HEK293 (cell line): Measurements from ENCODE around the gene FRMD8.
A peak's percentile ranks its signal among the peaks of the same experiment; 100 is the strongest.

Source experiments
- BCL11A ChIP-seq: fragments of 450-650 bp; formaldehyde crosslinking; IDR thresholded peaks from 2 replicates; pipeline ENCODE4 v1.5.1; 2016; ENCODE audit warnings: low read depth, missing biosample characterization, missing genetic modification characterization
- EGR2 ChIP-seq: fragments of 450-650 bp; formaldehyde crosslinking; IDR thresholded peaks from 2 replicates; pipeline ENCODE4 v1.5.1; 2016; ENCODE audit warnings: low read depth, missing biosample characterization, missing genetic modification characterization
- FEZF1 ChIP-seq: fragments of 450-650 bp; formaldehyde crosslinking; IDR thresholded peaks from 2 replicates; pipeline ENCODE4 v1.5.1; 2016; ENCODE audit warnings: missing biosample characterization, missing genetic modification characterization
- KLF10 ChIP-seq: fragments of 450-650 bp; IDR thresholded peaks from 2 replicates; pipeline ENCODE4 v1.5.1; 2018; ENCODE audit warnings: missing biosample characterization, mild to moderate bottlenecking, missing genetic modification characterization
- SETDB1 ChIP-seq: IDR thresholded peaks from one replicate; pipeline ENCODE4 v1.6.1; 2017; ENCODE audit warnings: mild to moderate bottlenecking, low read length, moderate library complexity, mixed read lengths; ENCODE audit not compliant: insufficient read length
- ZBTB8A ChIP-seq: fragments of 450-650 bp; formaldehyde crosslinking; IDR thresholded peaks from 2 replicates; pipeline ENCODE4 v1.5.1; 2016; ENCODE audit warnings: missing biosample characterization, missing genetic modification characterization
- ZFHX2 ChIP-seq: fragments of 450-650 bp; formaldehyde crosslinking; conservative IDR thresholded peaks from 2 replicates; pipeline ENCODE4 v1.5.1; 2016; ENCODE audit warnings: missing biosample characterization, missing genetic modification characterization
- ZFP69B ChIP-seq: fragments of 450-650 bp; formaldehyde crosslinking; IDR thresholded peaks from 2 replicates; pipeline ENCODE4 v1.5.1; 2016; ENCODE audit warnings: missing biosample characterization, missing genetic modification characterization
- ZNF10 ChIP-seq: fragments of 450-650 bp; formaldehyde crosslinking; IDR thresholded peaks from 2 replicates; pipeline ENCODE4 v1.5.1; 2017; ENCODE audit warnings: missing biosample characterization, missing genetic modification characterization
- ZNF138 ChIP-seq: fragments of 450-650 bp; formaldehyde crosslinking; IDR thresholded peaks from 2 replicates; pipeline ENCODE4 v1.5.1; 2016; ENCODE audit warnings: missing biosample characterization, missing genetic modification characterization, borderline replicate concordance
- ZNF19 ChIP-seq: fragments of 450-650 bp; formaldehyde crosslinking; IDR thresholded peaks from 2 replicates; pipeline ENCODE4; 2016; ENCODE audit warnings: missing biosample characterization, missing genetic modification characterization, low read depth
- ZNF239 ChIP-seq: fragments of 450-650 bp; formaldehyde crosslinking; IDR thresholded peaks from 2 replicates; pipeline ENCODE4 v1.5.1; 2016; ENCODE audit warnings: missing biosample characterization, missing genetic modification characterization
- ZNF335 ChIP-seq: fragments of 450-650 bp; formaldehyde crosslinking; conservative IDR thresholded peaks from 2 replicates; pipeline ENCODE4 v1.5.1; 2016; ENCODE audit warnings: missing biosample characterization, missing genetic modification characterization
- ZNF48 ChIP-seq: fragments of 450-650 bp; formaldehyde crosslinking; IDR thresholded peaks from 2 replicates; pipeline ENCODE4 v1.5.1; 2016; ENCODE audit warnings: missing biosample characterization, missing genetic modification characterization
- ZNF514 ChIP-seq: fragments of 450-650 bp; formaldehyde crosslinking; IDR thresholded peaks from 2 replicates; pipeline ENCODE4 v1.5.1; 2016; ENCODE audit warnings: missing biosample characterization, missing genetic modification characterization
- ZNF544 ChIP-seq: fragments of 450-650 bp; formaldehyde crosslinking; IDR thresholded peaks from 2 replicates; pipeline ENCODE4 v1.5.0; 2017; ENCODE audit warnings: missing biosample characterization, missing genetic modification characterization
- ZNF600 ChIP-seq: fragments of 450-650 bp; formaldehyde crosslinking; IDR thresholded peaks from 2 replicates; pipeline ENCODE4 v1.5.1; 2016; ENCODE audit warnings: missing biosample characterization, missing genetic modification characterization
- ZNF658 ChIP-seq: fragments of 450-650 bp; formaldehyde crosslinking; IDR thresholded peaks from 2 replicates; pipeline ENCODE4; 2016; ENCODE audit warnings: missing biosample characterization, missing genetic modification characterization
- ZNF677 ChIP-seq: fragments of 450-650 bp; IDR thresholded peaks from 2 replicates; pipeline ENCODE4 v1.5.0; 2018; ENCODE audit warnings: missing biosample characterization, mild to moderate bottlenecking, missing genetic modification characterization, moderate library complexity
- ZNF785 ChIP-seq: fragments of 450-650 bp; formaldehyde crosslinking; IDR thresholded peaks from 2 replicates; pipeline ENCODE4 v1.5.1; 2016; ENCODE audit warnings: missing biosample characterization, missing genetic modification characterization
- ZSCAN23 ChIP-seq: fragments of 450-650 bp; formaldehyde crosslinking; IDR thresholded peaks from 2 replicates; pipeline ENCODE4 v1.5.1; 2016; ENCODE audit warnings: missing biosample characterization, missing genetic modification characterization
- ZSCAN30 ChIP-seq: fragments of 450-650 bp; IDR thresholded peaks from 2 replicates; pipeline ENCODE4 v1.5.1; 2018; ENCODE audit warnings: missing biosample characterization, mild to moderate bottlenecking, missing genetic modification characterization, moderate library complexity
- ZXDB ChIP-seq: fragments of 450-650 bp; formaldehyde crosslinking; IDR thresholded peaks from 2 replicates; pipeline ENCODE4 v1.5.1; 2016; ENCODE audit warnings: missing biosample characterization, missing genetic modification characterization
- TF ChIP-seq, protein P1 (sequence below): fragments of 450-650 bp; formaldehyde crosslinking; IDR thresholded peaks from 2 replicates; pipeline ENCODE4 v1.5.1; 2016; ENCODE audit warnings: missing biosample characterization, missing genetic modification characterization
- TF ChIP-seq, protein P2 (sequence below): fragments of 450-650 bp; formaldehyde crosslinking; IDR thresholded peaks from 2 replicates; pipeline ENCODE4 v1.5.1; 2017; ENCODE audit warnings: missing biosample characterization, missing genetic modification characterization
- TF ChIP-seq, protein P3 (sequence below): fragments of 450-650 bp; formaldehyde crosslinking; IDR thresholded peaks from 2 replicates; pipeline ENCODE4 v1.5.1; 2016; ENCODE audit warnings: missing biosample characterization, missing genetic modification characterization, borderline replicate concordance
- TF ChIP-seq, protein P4 (sequence below): fragments of 450-650 bp; formaldehyde crosslinking; IDR thresholded peaks from 2 replicates; pipeline ENCODE4 v1.5.1; 2016; ENCODE audit warnings: missing biosample characterization, missing genetic modification characterization
- TF ChIP-seq, protein P5 (sequence below): fragments of 450-650 bp; formaldehyde crosslinking; IDR thresholded peaks from 2 replicates; pipeline ENCODE4 v1.5.1; 2017; ENCODE audit warnings: missing biosample characterization, missing genetic modification characterization
- TF ChIP-seq, protein P6 (sequence below): fragments of 450-650 bp; formaldehyde crosslinking; IDR thresholded peaks from 2 replicates; pipeline ENCODE4 v1.5.1; 2016; ENCODE audit warnings: missing biosample characterization, missing genetic modification characterization
- TF ChIP-seq, protein P7 (sequence below): fragments of 450-650 bp; formaldehyde crosslinking; IDR thresholded peaks from 2 replicates; pipeline ENCODE4; 2016; ENCODE audit warnings: missing biosample characterization, missing genetic modification characterization

The FRMD8 gene

DNA sequence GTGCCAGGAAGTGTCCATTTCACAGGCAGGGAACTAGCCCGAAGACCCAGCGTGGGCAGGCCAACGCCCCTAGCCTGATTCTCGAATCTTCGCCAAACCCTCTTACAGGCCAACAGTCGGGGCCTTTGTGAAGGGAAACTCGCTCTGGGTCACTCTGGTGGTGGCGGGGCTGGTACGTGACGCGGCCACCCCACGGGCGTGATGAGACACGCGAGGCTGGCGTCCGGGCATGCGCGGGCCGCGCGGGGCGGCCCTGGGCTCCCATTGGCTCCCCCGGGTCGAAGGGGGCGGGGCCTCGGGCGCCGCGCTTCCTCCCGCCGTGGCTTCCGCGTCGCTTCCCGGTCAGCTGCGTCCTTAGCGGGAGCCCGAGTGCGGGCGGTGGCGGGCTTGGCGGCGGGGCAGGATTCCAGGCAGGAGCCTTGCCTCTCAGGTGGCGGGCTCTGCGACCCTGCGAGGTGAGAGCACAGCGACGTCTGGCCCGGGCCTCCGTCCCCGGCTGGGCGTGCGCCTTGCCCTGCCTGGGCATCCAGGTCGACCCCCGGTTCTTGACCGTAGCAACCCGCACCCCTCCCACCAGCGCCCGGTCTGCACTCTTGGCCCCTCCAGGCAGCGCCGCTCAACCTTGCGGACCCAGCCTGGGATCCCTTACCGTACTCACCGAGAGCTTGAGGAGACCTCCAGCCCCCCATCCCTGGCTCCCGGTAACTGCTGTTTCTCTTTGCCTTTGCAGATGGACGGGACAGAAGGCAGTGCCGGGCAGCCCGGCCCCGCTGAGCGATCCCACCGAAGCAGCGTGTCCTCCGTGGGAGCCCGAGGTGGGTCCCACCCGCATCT lies at the start of gene FRMD8 (continued):
- TF ChIP-seq, protein P1, sequence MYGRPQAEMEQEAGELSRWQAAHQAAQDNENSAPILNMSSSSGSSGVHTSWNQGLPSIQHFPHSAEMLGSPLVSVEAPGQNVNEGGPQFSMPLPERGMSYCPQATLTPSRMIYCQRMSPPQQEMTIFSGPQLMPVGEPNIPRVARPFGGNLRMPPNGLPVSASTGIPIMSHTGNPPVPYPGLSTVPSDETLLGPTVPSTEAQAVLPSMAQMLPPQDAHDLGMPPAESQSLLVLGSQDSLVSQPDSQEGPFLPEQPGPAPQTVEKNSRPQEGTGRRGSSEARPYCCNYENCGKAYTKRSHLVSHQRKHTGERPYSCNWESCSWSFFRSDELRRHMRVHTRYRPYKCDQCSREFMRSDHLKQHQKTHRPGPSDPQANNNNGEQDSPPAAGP: no peak
- TF ChIP-seq ZNF785 (tag by site-specific recombination) (peak; percentile 69; the same call in 1 of the 2 replicates), EGR2 (tag by site-specific recombination) (no peak), ZNF48 (no peak), ZNF239 (tag by site-specific recombination) (no peak), SETDB1 (no peak), ZNF658 (tag by site-specific recombination) (no peak), ZNF600 (tag by site-specific recombination) (peak; percentile 87), ZNF514 (no peak), ZFHX2 (tag by site-specific recombination) (no peak; the same call in 1 of the 2 replicates), ZNF677 (no peak), ZNF10 (tag by site-specific recombination) (no peak), ZNF138 (no peak), ZNF335 (tag by site-specific recombination) (peak; percentile 84), KLF10 (tag by site-specific recombination) (peak; percentile 20; the same call in 1 of the 2 replicates), ZFP69B (tag by site-specific recombination) (no peak), BCL11A (tag by site-specific recombination) (peak; percentile 29; the same call in 1 of the 2 replicates), FEZF1 (tag by site-specific recombination) (no peak), ZBTB8A (tag by site-specific recombination) (peak; percentile 83), ZNF544 (tag by site-specific recombination) (no peak), ZNF19 (tag by site-specific recombination) (no peak), ZSCAN30 (0 out of 2 replicates have a peak, but pooled peaks have one; percentile 24), ZXDB (tag by site-specific recombination) (peak; percentile 25; the same call in 1 of the 2 replicates), ZSCAN23 (tag by site-specific recombination) (no peak)
- TF ChIP-seq, protein P2, sequence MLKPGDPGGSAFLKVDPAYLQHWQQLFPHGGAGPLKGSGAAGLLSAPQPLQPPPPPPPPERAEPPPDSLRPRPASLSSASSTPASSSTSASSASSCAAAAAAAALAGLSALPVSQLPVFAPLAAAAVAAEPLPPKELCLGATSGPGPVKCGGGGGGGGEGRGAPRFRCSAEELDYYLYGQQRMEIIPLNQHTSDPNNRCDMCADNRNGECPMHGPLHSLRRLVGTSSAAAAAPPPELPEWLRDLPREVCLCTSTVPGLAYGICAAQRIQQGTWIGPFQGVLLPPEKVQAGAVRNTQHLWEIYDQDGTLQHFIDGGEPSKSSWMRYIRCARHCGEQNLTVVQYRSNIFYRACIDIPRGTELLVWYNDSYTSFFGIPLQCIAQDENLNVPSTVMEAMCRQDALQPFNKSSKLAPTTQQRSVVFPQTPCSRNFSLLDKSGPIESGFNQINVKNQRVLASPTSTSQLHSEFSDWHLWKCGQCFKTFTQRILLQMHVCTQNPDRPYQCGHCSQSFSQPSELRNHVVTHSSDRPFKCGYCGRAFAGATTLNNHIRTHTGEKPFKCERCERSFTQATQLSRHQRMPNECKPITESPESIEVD (tag by site-specific recombination): no peak
- TF ChIP-seq, protein P3, sequence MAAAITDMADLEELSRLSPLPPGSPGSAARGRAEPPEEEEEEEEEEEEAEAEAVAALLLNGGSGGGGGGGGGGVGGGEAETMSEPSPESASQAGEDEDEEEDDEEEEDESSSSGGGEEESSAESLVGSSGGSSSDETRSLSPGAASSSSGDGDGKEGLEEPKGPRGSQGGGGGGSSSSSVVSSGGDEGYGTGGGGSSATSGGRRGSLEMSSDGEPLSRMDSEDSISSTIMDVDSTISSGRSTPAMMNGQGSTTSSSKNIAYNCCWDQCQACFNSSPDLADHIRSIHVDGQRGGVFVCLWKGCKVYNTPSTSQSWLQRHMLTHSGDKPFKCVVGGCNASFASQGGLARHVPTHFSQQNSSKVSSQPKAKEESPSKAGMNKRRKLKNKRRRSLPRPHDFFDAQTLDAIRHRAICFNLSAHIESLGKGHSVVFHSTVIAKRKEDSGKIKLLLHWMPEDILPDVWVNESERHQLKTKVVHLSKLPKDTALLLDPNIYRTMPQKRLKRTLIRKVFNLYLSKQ: no peak
- TF ChIP-seq, protein P4, sequence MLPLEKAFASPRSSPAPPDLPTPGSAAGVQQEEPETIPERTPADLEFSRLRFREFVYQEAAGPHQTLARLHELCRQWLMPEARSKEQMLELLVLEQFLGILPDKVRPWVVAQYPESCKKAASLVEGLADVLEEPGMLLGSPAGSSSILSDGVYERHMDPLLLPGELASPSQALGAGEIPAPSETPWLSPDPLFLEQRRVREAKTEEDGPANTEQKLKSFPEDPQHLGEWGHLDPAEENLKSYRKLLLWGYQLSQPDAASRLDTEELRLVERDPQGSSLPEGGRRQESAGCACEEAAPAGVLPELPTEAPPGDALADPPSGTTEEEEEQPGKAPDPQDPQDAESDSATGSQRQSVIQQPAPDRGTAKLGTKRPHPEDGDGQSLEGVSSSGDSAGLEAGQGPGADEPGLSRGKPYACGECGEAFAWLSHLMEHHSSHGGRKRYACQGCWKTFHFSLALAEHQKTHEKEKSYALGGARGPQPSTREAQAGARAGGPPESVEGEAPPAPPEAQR (tag by site-specific recombination): no peak
- TF ChIP-seq, protein P5, sequence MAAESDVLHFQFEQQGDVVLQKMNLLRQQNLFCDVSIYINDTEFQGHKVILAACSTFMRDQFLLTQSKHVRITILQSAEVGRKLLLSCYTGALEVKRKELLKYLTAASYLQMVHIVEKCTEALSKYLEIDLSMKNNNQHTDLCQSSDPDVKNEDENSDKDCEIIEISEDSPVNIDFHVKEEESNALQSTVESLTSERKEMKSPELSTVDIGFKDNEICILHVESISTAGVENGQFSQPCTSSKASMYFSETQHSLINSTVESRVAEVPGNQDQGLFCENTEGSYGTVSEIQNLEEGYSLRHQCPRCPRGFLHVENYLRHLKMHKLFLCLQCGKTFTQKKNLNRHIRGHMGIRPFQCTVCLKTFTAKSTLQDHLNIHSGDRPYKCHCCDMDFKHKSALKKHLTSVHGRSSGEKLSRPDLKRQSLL (tag by site-specific recombination): no peak
- TF ChIP-seq, protein P6, sequence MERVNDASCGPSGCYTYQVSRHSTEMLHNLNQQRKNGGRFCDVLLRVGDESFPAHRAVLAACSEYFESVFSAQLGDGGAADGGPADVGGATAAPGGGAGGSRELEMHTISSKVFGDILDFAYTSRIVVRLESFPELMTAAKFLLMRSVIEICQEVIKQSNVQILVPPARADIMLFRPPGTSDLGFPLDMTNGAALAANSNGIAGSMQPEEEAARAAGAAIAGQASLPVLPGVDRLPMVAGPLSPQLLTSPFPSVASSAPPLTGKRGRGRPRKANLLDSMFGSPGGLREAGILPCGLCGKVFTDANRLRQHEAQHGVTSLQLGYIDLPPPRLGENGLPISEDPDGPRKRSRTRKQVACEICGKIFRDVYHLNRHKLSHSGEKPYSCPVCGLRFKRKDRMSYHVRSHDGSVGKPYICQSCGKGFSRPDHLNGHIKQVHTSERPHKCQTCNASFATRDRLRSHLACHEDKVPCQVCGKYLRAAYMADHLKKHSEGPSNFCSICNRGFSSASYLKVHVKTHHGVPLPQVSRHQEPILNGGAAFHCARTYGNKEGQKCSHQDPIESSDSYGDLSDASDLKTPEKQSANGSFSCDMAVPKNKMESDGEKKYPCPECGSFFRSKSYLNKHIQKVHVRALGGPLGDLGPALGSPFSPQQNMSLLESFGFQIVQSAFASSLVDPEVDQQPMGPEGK (tag by site-specific recombination): peak; percentile 79
- TF ChIP-seq, protein P7, sequence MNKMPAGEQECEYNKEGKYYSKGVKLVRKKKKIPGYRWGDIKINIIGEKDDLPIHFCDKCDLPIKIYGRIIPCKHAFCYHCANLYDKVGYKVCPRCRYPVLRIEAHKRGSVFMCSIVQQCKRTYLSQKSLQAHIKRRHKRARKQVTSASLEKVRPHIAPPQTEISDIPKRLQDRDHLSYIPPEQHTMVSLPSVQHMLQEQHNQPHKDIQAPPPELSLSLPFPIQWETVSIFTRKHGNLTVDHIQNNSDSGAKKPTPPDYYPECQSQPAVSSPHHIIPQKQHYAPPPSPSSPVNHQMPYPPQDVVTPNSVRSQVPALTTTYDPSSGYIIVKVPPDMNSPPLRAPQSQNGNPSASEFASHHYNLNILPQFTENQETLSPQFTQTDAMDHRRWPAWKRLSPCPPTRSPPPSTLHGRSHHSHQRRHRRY: no peak
